Prostate gland (tissue), 2 donors: ENCODE measurements around the gene CCDC12.

ENCODE experiments used
- POLR2A ChIP-seq: fragments of 450-650 bp; IDR thresholded peaks from one replicate; pipeline ENCODE4 v1.6.1; 2016; ENCODE audit warnings: antibody characterized with exemption, mild to moderate bottlenecking
- POLR2AphosphoS5 ChIP-seq: sonication (generic); formaldehyde crosslinking; IDR thresholded peaks from one replicate; pipeline ENCODE4 v1.6.1; 2017; ENCODE audit warnings: antibody characterized with exemption
- TF ChIP-seq, protein P1 (sequence below), 4 experiments: fragments of 200-600 bp in 2 of 4; fragments of 450-650 bp in 2 of 4; sonication (generic) in 2 of 4; IDR thresholded peaks; 1 replicate in 3 of 4; 2 replicates in 1 of 4; pipeline ENCODE4 v1.5.1; 2016 to 2019; ENCODE audit warnings: antibody characterized with exemption in 4 of 4, mild to moderate bottlenecking in 2 of 4, moderate library complexity in 2 of 4

- TF ChIP-seq POLR2A (no peak), POLR2AphosphoS5 (no peak)
- TF ChIP-seq, protein P1, sequence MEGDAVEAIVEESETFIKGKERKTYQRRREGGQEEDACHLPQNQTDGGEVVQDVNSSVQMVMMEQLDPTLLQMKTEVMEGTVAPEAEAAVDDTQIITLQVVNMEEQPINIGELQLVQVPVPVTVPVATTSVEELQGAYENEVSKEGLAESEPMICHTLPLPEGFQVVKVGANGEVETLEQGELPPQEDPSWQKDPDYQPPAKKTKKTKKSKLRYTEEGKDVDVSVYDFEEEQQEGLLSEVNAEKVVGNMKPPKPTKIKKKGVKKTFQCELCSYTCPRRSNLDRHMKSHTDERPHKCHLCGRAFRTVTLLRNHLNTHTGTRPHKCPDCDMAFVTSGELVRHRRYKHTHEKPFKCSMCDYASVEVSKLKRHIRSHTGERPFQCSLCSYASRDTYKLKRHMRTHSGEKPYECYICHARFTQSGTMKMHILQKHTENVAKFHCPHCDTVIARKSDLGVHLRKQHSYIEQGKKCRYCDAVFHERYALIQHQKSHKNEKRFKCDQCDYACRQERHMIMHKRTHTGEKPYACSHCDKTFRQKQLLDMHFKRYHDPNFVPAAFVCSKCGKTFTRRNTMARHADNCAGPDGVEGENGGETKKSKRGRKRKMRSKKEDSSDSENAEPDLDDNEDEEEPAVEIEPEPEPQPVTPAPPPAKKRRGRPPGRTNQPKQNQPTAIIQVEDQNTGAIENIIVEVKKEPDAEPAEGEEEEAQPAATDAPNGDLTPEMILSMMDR (IDR thresholded peaks at IDR 0.05) = no peak
Observed at GRCh38 chr3:46957092-46957820, 19.3 kb downstream of the CCDC12 start.
